Activated CD4-positive, alpha-beta T cell treated with anti-CD3 and anti-CD28 coated beads, Interleukin-2, amount 50 U/mL, for 48 hours (primary cell): ENCODE results near the gene MDM4.

Source experiments
- DNase-seq, 2 experiments: peaks; one replicate each; pipeline ENCODE4 v3.0.0-alpha.2; 2020

Gene MDM4

DNA sequence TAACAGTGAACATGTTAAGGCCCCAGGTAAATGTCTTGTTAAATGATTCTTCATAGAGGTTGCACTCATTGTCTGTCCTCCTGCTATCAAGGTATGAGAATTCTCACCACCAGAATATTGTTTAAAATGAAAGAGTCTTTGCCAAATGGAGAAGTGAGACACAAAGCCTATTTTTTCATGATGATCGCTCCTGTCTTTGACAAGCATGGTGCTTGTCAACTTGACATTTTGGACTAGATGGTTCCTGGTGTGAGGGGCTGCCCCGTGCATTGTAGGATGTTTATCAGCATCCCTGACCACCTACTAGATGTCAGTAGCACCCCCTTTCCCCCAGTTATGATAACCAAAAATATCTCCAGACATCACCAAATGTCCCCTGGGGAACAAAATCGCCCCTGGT lies 65.6 kb downstream of the MDM4 start:
- no peak for DNase-seq

DNA sequence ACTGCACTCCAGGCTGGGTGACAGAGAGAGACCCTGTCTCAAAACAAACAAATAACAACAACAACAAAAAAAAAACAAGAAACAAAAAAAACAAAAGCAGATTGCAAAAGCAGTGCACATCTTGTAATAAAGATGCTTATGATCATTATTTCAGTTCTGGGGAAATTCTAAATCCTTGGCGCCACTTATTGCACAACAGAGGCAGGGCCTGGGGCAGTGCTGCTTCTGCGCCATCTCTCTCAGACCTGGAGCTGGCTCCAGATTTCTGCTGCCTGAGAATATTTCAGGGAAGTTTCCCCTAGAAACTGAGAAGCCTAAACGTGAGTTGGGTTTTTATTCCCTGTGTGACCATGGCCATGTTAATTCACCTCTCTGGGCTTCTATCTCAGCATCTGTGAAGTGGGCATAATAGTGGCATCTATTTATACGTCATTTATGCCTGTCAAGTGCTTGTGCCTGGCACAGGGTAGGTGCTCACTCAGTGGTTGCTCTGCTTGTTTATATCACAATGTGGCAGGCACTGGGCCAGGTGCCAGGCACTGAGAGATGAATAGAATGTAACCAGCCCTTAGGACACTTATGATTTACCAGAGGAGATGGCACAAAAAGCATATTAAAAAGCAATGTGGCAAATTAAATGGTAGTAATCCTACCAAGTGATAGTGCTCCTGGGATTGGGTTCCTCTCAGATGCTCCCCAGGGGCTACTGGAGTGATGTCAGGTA lies 67.9 kb downstream of the MDM4 start:
- DNase-seq: no peak

GRCh38 chr1:204584699-204585372 lies 68.6 kb downstream of the MDM4 start:
- peak in 1 of 2 experiments; percentile 16 for DNase-seq

- DNase-seq: no peak
Measured at GRCh38 chr1:204587621-204588020, 71.4 kb downstream of the MDM4 start.

DNA sequence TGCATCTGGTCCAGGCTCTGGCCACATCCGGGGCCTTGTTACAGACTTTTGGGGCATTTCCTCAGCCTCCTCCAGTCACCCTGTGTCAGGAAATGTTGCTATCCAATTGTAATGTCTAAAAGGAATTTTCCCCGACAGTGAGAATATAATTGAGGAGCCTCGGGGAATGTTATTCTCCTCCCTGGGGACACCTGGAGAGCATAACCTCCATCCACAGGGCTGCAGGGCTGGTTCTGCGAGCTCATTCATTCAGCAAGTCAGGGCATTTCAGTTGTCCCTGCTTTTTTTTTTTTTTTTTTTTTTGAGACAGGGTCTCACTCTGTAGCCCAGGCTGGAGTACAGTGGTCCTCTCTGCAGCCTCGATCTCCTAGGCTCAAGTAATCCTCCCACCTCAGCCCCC lies 72.6 kb downstream of the MDM4 start:
- DNase-seq: no peak

- no peak for DNase-seq
Measured at GRCh38 chr1:204589409-204590038, 73.3 kb downstream of the MDM4 start.

DNA sequence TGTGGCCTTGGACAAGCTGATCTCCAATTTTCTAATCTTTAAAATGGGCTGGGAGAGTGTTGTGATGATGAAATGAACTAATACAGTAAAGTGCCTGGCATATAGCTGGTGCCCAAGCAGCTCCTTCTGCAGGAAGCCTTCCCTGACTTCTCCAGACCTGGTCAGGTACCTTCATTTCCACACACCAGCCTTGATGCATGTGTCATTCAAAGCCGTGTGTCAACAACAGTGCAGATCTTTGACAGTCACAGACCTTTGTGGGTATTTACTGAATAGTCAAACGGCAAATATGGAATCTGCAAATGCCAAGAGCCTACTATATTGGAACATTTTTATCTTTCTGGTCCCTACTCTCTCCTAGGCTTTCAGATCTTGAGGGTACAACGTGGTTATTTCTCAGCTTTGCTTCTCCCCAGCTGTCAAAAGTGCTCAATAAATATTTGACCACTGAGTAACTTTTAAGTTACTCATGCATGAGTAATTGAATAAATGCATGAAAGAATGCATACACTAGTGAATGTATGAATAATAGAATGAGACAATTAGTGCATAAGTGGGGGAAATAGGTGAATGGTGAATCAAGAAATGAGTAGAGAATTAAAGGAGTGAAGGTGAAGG lies 75.4 kb downstream of the MDM4 start:
- no peak for DNase-seq

DNA sequence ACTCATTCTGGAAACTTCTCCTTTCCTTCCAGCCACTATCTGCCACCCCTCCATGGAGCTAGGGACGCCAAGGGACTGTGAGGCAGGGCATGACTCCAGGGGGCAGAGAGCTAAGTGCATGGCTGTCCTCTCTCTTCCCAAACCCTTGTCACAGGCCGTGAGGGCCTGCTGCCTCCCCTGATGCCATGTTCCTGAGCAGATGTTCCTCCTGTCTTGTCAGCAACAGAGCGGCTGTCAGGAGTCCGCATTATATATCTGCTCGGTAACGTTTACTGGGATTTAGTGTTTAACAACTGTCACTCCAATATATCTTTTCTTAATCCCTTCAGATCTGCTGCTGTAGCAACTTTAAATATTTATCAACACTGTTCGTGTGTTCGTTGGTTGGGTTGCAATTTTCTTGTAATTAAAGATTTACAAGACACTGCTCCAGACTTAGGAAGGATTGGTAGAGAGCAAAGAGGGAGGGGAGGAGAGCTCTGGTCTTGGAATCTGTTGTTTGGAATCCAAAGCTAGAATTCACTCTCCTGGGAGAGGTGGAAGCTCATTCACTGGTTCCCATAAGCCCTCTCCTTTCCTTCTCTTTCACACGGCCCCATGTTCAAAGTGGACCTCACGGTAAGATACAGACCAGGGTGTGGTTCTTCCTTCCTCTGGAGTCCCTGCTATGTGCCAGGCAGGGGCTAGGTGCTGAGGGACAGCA lies 76.2 kb downstream of the MDM4 start:
- DNase-seq: no peak

DNA sequence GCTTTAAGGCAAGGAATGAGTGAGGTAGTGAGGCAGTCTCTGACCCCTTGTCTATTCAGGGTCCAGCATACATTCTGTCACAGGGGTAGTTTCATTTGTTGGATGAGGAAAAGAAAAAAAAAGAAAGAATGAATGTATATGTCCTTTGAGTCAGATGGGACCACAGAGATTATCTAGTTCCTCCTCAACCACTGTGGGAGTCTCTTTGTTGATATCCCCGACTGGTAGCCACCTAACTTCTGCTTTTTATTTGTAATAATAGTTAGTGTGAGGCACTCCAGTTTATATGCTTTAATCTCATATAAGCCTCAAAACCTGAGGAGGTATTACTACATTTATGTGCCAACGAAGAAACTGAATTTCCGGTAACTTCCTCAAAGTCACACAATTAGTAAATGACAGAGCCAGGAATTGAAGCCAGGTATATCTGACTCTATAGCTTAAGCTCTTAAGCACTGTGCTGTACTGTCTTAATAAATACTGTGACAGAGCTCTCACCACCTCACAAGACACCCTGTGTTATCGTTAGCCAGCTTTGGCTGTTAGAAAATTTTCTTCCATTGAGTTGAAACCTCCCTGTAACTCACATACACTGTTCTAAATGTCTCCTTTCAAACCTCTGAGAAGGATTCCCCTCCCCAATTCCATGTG lies 82.2 kb downstream of the MDM4 start:
- DNase-seq: no peak

- no peak for DNase-seq
Measured at GRCh38 chr1:204599098-204599497, 82.9 kb downstream of the MDM4 start.

DNA sequence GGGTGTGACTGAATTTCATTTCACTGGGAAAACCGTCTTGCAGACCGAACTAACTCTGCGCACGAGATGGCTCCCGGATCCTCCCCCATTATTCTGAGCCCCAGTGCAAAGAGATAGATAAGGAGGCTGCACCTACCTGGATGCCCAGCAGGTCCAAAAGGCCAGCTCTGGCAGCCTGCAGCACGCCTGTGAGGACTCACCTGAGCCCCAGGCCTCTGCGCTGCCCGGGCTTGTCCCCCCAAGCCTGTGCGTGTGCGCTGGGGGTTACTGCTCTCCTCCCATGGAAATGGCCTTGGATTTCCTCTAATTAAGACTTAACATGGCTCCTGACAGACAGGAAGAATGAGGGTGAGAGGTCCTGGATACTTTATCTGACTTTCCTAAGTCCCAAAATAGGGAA lies 83.4 kb downstream of the MDM4 start:
- no peak for DNase-seq

GRCh38 chr1:204600203-204600602 lies 84.0 kb downstream of the MDM4 start:
- no peak for DNase-seq

GRCh38 chr1:204600968-204601367 lies 84.8 kb downstream of the MDM4 start:
- DNase-seq: no peak

- DNase-seq: no peak
Measured at GRCh38 chr1:204602111-204602579, 85.9 kb downstream of the MDM4 start.

- no peak for DNase-seq
Measured at GRCh38 chr1:204602871-204603542, 86.8 kb downstream of the MDM4 start.

DNA sequence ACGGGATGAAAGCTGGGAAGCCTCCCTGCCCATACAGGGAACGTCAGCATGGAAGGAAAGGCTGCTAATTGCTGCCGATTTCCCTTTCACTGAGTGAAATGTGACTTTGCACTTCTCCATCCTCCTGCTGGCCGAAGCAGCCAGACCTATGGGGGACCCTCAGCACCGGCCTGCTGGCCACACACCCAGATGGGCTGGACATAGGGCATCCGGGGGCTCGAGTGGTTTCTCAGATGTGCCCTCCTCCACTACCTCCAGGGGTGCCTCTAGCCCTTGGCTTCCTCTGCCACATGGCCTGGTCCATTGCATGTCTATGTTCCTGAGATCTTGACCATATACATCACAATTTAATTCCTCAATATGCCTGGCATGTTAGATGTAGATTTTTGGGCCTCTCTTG lies 89.6 kb downstream of the MDM4 start:
- DNase-seq: no peak
